NCI-H128 (cell line): ENCODE results near the gene AIM2.
"Not testable (repeated sequence)": the region's sequence is repeated elsewhere in the genome, so short reads cannot be mapped to it uniquely, and the experiment has no call there.

ENCODE experiments used
- DNase-seq: peaks from one replicate; lab custom pipeline; 2025; ENCODE audit not compliant: unreplicated experiment; lab: John Stamatoyannopoulos, UW

Gene AIM2

DNA sequence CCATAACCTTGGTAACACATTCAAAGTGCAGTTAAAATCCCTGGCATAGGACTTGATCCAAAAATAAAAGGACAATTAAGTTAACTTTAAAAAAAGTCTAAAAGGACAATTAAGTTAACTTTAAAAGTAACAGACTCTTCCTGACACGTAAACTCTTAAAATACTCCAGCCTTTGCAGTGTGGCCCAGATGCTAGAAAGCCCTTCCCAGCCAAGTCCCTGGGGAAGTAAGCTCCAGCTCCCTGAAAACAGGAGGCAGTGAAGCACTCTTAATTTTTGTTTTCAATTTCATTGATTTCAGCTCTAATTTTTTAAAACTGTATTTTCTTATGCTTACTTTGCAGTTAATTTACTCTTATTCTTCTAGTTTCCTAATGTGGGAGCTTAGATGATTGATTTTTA is 5.1 kb upstream of the AIM2 start:
- no peak for DNase-seq

DNA sequence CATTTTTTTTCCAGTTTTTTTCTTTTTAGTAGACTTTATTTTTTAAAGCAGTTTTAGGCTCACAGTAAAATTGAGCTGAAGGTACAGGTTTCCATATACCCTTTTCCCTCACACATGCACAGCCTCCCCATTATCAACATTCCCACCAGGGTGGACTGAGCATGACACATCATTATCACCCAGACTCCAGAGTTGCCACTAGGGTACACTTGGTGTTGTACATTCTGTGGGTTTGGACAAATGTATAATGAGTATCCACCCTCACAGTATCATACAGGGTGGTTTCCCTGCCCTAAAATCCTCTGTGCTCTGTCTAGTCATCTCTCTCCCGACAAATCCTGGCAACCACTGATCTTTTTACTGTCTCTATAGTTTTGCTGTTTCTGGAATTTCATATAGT is 3.0 kb upstream of the AIM2 start:
- no peak for DNase-seq

GRCh38 chr1:159077120-159077961 is 775 bp upstream of the AIM2 start:
- no peak for DNase-seq

GRCh38 chr1:159071970-159072582 is 4.5 kb downstream of the AIM2 start:
- no peak for DNase-seq

DNA sequence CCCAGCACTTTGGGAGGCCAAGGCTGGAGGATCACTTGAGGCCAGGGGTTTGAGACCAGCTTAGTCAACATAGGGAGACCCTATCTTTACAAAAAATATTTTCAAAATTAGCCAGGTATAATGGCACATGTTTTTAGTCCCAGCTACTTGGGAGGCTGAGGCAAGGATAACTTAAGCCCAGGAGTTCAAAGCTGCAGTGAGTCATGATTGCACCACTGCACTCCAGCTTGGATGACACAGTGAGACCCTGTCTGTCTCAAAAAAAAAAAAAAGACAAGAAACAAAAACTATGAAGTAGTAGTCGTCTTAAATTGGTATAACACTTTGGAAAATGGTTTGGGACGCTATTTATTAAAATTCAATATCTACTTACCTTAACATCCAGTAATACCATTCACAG is 7.7 kb downstream of the AIM2 start:
- DNase-seq, result no peak

GRCh38 chr1:159067699-159068621 is 8.6 kb downstream of the AIM2 start:
- no peak for DNase-seq

DNA sequence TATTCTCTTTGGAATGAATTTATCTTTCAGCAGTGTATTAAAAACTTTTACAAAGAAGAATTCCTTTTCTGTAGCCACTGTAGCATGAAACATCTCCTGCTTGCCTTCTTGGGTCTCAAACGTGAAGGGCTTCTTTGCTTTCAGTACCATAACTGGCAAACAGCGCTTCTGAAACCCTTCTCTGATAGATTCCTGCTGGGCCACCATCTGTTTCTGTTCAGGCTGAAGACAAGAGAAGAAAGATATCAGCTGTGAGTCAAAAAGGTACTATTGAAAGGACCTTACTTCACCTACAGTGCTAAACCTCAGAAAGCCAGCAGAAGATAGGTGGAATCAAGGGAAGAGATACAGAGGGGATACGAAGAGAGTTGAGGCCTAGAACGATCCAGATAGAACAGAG is 10.5 kb downstream of the AIM2 start:
- DNase-seq, result no peak

DNA sequence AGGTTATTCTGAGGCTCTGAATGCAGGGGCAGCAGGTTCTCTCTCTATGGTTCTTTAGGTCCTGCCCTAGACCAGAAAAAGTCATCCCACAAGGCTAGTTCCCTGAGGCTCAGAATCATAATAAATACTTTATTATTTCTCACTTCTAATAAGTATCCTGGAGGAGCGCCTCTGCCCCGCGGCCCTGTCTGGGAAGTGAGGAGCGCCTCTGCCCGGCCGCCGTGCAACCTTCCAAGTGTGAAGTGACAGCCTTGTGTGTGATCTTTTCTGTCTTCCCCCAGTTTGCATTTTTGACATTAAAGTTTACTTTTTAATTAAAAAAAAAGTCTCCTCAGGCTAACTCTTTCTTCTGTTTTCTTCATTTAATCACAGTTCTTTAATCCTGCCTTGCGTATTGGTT is 11.5 kb downstream of the AIM2 start:
- no peak for DNase-seq

DNA sequence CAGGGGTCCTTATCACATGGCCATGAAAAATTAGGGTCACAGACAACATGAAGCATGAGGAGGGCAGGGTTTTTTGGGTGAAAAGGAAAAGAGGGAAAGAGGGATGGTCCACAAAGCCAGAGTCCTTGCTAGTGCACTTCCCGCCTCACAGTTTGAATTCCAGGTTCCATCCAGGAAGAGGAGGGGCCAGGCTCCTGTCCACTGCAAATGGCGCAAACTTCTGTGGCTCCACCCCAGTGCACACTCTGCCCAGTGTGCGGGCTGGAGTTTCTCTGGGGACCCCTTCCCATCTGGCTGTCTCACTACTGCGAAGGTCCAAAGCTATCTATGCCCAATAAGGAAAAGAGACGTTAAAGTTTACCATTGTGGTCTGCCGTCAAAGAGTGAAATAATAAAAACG is 17.8 kb downstream of the AIM2 start:
- DNase-seq, result no peak

GRCh38 chr1:159056069-159056698 is 20.4 kb downstream of the AIM2 start:
- no peak for DNase-seq

GRCh38 chr1:159055181-159055641 is 21.4 kb downstream of the AIM2 start:
- DNase-seq, result no peak

- DNase-seq, result no peak
Measured at GRCh38 chr1:159054427-159054826, 22.1 kb downstream of the AIM2 start.

DNA sequence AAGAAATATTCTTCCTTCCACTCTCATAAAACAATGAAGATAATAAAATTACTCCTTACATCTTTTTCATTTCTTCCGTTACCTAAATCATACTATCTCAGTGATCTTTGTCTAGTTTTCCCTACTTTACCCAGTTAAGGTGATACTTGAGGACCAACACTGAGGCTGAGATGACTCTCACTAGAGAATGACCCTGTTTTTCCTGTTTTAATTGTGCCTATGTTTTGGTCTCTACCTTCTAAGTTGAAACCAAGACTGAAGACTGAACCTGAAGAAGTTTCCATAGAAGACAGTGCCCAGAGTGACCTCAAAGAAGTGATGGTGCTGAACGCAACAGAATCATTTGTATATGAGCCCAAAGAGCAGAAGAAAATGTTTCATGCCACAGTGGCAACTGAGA is 25.1 kb downstream of the AIM2 start:
- no peak for DNase-seq

GRCh38 chr1:159046486-159046885 is 30.1 kb downstream of the AIM2 start:
- not testable (repeated sequence) for DNase-seq

DNA sequence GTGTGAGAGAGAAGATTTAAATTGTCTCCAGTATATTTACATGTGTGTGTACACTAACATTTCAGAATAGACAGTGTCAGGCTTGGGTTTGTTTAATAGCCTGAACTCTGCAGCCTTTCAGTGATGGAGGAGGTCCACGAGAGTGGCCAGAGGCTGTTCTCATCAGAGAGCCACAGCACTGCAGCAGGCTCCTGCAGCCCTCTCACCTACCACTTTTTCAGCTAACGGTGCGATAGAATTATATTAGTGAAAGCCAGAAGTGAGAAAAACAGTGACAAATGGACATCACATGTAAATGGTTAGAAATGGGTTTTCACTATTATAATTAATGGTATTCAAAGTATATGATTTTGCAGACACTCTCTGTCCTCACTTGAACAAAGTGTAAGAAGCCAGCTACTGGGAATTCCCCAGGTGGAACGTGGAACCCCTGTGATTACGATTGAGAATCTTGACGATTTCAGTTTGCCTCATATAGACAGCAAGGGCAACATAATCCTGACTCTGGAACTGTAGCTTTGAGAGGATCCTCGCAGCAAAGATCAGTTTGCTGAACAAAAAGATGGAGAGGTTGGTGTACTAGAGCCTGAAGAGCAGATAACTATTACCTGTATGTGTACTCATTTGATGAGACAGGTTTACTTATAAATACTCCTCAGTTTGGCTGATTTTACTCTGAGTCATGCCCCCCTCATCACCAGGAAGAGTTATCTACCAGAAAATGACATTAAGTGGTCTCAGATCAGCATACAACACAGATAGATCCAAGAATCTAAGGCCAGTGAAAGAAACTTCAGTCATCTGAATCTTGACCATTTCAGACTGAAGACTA is 35.5 kb downstream of the AIM2 start:
- no peak for DNase-seq

DNA sequence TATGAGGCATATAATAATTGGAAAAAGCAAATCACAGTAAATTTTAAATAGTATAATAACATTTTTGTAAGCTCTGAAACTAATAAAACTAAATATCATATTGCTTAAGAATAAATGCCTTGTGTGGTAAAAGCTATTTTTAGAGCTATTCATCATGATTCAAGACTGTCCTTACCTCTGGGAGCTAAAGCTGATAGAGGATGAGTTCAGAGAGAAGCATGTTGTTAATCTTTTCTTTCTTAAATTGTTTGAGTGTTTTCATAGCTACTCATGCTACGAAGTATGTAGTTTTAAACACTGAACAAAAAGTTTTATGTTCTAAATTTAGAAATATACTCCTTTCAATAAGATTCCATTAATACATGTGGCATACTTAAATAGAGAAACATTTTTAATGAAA is 36.4 kb downstream of the AIM2 start:
- no peak for DNase-seq

GRCh38 chr1:159030877-159031447 is 45.6 kb downstream of the AIM2 start:
- DNase-seq, result no peak

DNA sequence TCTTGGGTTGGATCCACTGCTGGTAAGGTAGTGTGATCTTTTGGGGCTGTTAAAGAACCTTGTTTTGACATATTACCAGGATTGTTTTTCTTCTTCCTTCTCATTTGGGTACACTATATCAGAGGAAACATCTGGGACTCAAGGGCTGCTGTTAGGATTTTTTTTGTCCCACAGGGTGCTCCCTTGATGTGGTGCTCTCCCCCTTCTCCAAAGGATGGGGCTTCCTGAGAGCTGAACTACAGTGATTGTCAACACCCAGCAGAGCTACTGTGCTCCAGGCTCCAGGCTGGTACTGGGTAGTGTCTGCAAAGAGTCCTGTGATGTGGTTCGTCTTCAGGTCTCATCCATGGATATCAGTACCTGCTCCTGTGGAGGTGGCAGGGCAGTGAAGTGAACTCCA is 46.3 kb downstream of the AIM2 start:
- DNase-seq, result no peak

DNA sequence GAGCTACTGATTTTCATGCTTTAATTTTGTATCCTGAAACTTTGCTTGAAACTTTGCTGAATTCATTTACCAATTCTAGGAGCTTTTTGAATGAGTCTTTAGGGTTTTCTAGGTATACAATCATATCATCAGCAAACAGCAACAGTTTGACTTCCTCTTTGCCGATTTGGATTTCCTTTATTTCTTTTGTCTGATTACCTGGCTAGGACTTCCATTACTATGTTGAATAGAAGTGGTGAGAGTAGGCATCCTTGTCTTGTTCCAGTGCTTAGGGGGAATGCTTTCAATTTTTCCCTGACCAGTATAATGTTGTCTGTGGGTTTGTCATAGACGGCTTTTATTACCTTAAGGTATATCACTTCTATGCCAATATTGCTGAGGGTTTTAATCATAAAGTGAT is 49.7 kb downstream of the AIM2 start:
- not testable (repeated sequence) for DNase-seq

DNA sequence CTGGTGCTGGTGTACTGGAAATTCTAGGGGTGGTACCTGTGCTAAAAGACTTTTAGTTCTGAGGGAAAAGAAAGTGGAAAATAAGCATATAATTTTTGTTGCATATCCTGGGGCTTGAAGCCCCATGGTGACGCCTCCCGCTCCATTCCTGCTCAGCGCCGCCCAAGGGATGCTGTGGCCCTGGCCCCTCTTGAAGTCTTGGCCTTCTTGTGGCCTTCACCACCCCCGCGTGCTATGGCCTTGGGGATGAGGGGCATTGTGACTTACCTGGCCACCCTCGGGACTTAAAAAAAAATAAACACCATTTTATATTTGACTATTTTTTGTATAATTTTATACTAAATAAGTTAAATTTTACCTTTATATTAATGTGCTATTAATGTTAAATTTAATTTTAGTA is 51.5 kb downstream of the AIM2 start:
- no peak for DNase-seq
